Activated CD4-positive, alpha-beta T cell treated with anti-CD3 and anti-CD28 coated beads for 36 hours (primary cell): ENCODE data around the gene EFCAB14. TPM values are rescaled to one million over a fixed set of nuclear protein-coding genes. Genes with fewer than 3 reads are reported as not detected.
"Not testable (repeated sequence)": the region's sequence is repeated elsewhere in the genome, so short reads cannot be mapped to it uniquely, and the experiment has no call there.

ENCODE experiments used
- ATAC-seq: fragments of 200-7000 bp; cut with Tn5 transposase; one replicate; pipeline ENCODE4 v1.10.0; 2021; ENCODE audit warnings: mild to moderate bottlenecking, moderate library complexity
- CTCF ChIA-PET: fragments of 350-600 bp; sonication (Branson Sonifier 250); formaldehyde crosslinking; loops from one replicate; lab custom pipeline; 2021; ENCODE audit warnings: antibody characterized with exemption; lab: Charles Lee
- POLR2A ChIA-PET: fragments of 350-600 bp; sonication (Branson Sonifier 250); formaldehyde crosslinking; loops from one replicate; lab custom pipeline; 2021; ENCODE audit warnings: antibody characterized with exemption, inconsistent platforms; lab: Charles Lee
- DNase-seq: peaks from one replicate; pipeline ENCODE4 v3.0.0-alpha.2; 2020
- H3K27ac Mint-ChIP-seq: one replicate; pipeline ENCODE4 v1.8.0; 2021; ENCODE audit warnings: mixed read lengths
- H3K27me3 Mint-ChIP-seq: one replicate; pipeline ENCODE4 v1.8.0; 2021; ENCODE audit warnings: mixed read lengths
- H3K36me3 Mint-ChIP-seq: one replicate; pipeline ENCODE4 v1.8.0; 2021; ENCODE audit warnings: low read depth, mixed read lengths
- H3K4me1 Mint-ChIP-seq: one replicate; pipeline ENCODE4 v1.8.0; 2021; ENCODE audit warnings: mixed read lengths
- H3K4me3 Mint-ChIP-seq: one replicate; pipeline ENCODE4 v1.8.0; 2021; ENCODE audit warnings: mild to moderate bottlenecking, moderate library complexity, mixed read lengths
- H3K9me3 Mint-ChIP-seq: one replicate; pipeline ENCODE4 v1.8.0; 2021; ENCODE audit warnings: low read depth, mixed read lengths
- intact Hi-C, 2 experiments: fragments of 100-400 bp; cut with DNase I in 1 of 2; cut with micrococcal nuclease in 1 of 2; formaldehyde crosslinking; loops; one replicate each; pipeline versions ENCODE4 v1.14.2 to v1.15.1; 2022 to 2024; cut with DNase I, micrococcal nuclease
- total RNA-seq, 2 experiments: library from RNA; stranded (reverse); gene quantifications; one replicate each; pipeline ENCODE4 v1.2.3, GENCODE V29; 2021

EFCAB14 gene
- total RNA-seq, 2 experiments from 2014 or later: 37.8 to 54.3 TPM

DNA sequence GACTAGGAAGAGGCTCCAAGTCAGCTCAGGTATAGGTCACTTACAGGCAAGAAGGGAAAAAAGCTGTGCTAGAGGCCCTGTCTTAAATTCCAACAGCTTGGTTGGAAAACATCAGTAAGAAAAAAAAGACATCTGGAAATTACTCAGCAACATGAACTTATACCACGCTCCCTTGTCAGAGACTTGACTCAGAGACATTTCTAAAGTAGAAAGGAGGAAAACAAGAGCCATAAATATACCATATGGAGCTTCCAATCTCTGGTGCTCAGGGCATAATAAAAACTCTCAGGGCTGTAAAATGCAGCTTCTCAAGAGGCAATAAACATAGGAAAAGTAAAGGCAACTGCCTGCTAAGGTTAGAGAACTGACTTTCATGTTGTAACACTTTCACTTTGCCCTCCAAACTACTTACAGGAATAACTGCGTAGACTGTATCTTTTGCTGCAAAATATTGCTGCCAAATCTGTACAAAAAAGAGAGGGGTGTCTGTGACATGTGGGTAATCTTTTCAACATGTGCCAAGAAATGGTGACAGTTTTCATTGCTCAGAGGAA lies 65.4 kb downstream of the EFCAB14 start:
- DNase-seq (no peak), ATAC-seq (peak; percentile 65)
- ChIA-PET POLR2A (no interaction called here), CTCF (interaction anchor here (0.9 kb wide), 1 partner anchor 22 kb away, joined by 3 read pairs; no protein-coding TSS in a partner anchor)
- Mint-ChIP-seq H3K9me3 (peaks cover 2% of the 10 kb centered on the region), H3K4me1 (peaks cover 21% of the 10 kb centered on the region), H3K27me3 (no peaks in the 10 kb centered on the region), H3K27ac (peak overlapping the region; percentile 20), H3K36me3 (peaks cover 53% of the 10 kb centered on the region), H3K4me3 (no peak overlapping the region)
- intact Hi-C loops: no loop called here

DNA sequence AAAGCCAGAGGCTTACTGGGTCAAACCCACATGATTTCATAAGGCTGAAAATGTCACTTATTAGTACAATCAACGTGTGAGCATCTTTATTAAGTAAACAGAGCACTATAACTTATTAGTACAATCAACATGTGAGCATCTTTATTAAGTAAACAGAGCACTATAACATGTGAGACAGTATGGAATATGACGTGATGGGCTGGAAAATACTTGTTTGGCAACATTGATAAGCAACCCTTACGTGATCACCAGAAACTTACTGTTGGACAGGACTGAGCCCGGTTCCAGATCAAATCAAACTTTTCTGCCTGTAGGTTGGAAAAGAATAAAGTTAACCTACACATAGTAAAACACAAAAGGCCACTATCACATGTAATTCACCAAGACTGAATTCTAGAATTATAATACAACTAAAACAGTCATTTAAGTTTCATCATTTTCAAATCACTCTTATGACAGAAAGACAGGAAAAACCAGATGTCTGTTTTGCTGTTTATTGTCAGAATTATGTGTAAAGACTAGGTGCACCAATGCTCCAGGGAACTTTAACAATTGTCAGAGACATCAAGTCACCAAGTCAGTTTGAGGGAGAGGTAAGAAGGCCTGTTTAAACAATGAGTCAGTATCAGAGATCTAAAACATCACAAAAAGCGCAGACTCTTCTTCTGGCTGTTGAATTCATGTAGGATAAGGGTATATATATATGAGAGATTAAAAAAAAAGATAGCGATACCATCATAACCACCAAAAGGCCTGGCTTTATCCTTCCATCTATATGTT lies 66.4 kb downstream of the EFCAB14 start:
- Mint-ChIP-seq H3K4me1 (peaks cover 15% of the 10 kb centered on the region), H3K27ac (no peak overlapping the region), H3K4me3 (no peak overlapping the region), H3K27me3 (no peaks in the 10 kb centered on the region), H3K36me3 (peaks cover 50% of the 10 kb centered on the region), H3K9me3 (peaks cover 2% of the 10 kb centered on the region)
- DNase-seq: no peak
- intact Hi-C loops: no loop called here
- no peak for ATAC-seq
- POLR2A ChIA-PET: no interaction called here
- CTCF ChIA-PET: interaction anchor here (0.9 kb wide), 1 partner anchor 23 kb away, joined by 3 read pairs; no protein-coding TSS in a partner anchor

DNA sequence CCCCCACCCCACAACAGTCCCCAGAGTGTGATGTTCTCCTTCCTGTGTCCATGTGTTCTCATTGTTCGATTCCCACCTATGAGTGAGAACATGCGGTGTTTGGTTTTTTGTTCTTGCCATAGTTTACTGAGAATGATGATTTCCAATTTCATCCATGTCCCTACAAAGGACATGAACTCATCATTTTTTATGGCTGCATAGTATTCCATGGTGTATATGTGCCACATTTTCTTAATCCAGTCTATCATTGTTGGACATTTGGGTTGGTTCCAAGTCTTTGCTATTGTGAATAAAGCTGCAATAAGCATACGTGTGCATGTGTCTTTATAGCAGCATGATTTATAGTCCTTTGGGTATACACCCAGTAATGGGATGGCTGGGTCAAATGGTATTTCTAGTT lies 67.8 kb downstream of the EFCAB14 start:
- CTCF ChIA-PET, DNase-seq, H3K27me3 Mint-ChIP-seq, H3K27ac Mint-ChIP-seq, ATAC-seq, H3K4me3 Mint-ChIP-seq, H3K9me3 Mint-ChIP-seq, intact Hi-C loops: not testable (repeated sequence)
- Mint-ChIP-seq H3K36me3 (peaks cover 55% of the 10 kb centered on the region), H3K4me1 (peaks cover 25% of the 10 kb centered on the region)
- POLR2A ChIA-PET: interaction anchor here (0.6 kb wide), 1 partner anchor 407 kb away, joined by 6 read pairs; no protein-coding TSS in a partner anchor

DNA sequence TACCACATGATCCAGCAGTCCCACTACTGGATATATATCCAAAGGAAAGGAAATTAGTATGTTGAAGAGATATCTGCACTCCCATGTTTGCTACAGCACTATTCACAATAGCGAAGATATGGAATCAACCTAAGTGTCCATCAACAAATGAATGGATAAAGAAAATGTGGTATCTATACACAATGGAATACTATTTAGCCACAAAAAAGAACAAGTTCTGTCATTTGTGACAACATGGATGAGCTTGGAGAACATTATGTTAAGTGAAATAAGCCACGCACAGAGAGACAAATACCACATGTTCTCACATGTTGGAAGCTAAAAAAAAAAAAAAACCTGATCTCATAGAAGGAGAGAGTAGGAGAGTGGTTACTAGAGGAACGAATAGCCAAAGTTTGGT lies 68.4 kb downstream of the EFCAB14 start:
- intact Hi-C loops: no loop called here
- H3K4me1 Mint-ChIP-seq: peaks cover 25% of the 10 kb centered on the region
- POLR2A ChIA-PET: interaction anchor here (0.6 kb wide), 1 partner anchor 407 kb away, joined by 6 read pairs; no protein-coding TSS in a partner anchor
- H3K27ac Mint-ChIP-seq: no peak overlapping the region
- peaks cover 2% of the 10 kb centered on the region for H3K9me3 Mint-ChIP-seq
- H3K36me3 Mint-ChIP-seq: peaks cover 48% of the 10 kb centered on the region
- ATAC-seq (no peak), DNase-seq (no peak)
- no peaks in the 10 kb centered on the region for H3K27me3 Mint-ChIP-seq
- CTCF ChIA-PET: interaction anchor here (1.1 kb wide), 1 partner anchor 46 kb away, joined by 3 read pairs; the partner anchor contains the start of gene MKNK1
- H3K4me3 Mint-ChIP-seq: no peak overlapping the region

DNA sequence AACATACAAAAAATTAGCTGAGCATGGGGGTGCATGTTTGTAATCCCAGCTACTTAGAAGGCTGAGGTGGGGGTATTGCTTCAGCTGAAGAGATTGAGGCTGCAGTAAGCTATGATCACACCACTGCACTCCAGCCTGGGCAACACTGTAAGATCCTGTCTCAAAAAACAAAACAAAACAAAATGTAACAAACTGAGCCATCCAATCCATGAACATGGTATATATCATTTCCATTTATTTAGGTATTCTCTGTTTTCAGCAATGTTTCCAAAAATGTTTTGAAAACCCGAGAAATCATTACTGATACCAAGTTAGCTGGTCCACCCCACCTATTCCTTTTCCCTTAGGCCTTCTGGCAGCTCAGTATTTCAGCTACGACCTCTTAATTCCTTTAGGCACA lies 69.2 kb downstream of the EFCAB14 start:
- no peak for DNase-seq
- Mint-ChIP-seq H3K4me3 (no peak overlapping the region), H3K27ac (no peak overlapping the region), H3K4me1 (peaks cover 25% of the 10 kb centered on the region), H3K36me3 (peaks cover 46% of the 10 kb centered on the region), H3K9me3 (peaks cover 2% of the 10 kb centered on the region), H3K27me3 (no peaks in the 10 kb centered on the region)
- ATAC-seq: no peak
- POLR2A ChIA-PET: interaction anchor here (0.6 kb wide), 1 partner anchor 913 kb away, joined by 4 read pairs; no protein-coding TSS in a partner anchor
- intact Hi-C loops: no loop called here
- CTCF ChIA-PET: interaction anchor here (1.1 kb wide), 2 partner anchors 36 to 46 kb away, joined by 3 read pairs; partner anchors contain the start of gene MKNK1

DNA sequence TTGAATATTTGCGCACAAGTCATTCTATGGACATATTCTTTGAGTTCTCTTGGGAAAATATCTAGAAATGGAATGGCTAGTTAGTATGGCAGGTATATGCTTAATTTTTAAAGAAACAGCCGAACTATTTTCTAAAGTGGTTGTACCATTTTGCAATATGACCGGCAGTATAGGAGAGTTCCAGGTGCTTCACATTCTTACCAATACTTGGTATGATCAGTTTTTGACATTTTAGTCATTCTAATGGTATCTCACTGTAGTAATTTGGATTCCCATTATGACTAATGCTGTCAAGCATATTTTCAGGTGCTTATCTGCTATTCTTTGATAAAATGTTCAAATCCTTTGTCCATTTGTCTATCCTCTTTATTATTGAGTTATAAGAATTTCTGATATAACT lies 71.3 kb downstream of the EFCAB14 start:
- H3K4me3 Mint-ChIP-seq: no peak overlapping the region
- H3K9me3 Mint-ChIP-seq: no peaks in the 10 kb centered on the region
- no peak overlapping the region for H3K27ac Mint-ChIP-seq
- H3K36me3 Mint-ChIP-seq: peaks cover 40% of the 10 kb centered on the region
- ATAC-seq (peak; percentile 68), DNase-seq (no peak)
- H3K27me3 Mint-ChIP-seq: no peaks in the 10 kb centered on the region
- POLR2A ChIA-PET: no interaction called here
- intact Hi-C loops: no loop called here
- peaks cover 11% of the 10 kb centered on the region for H3K4me1 Mint-ChIP-seq
- CTCF ChIA-PET: interaction anchor here (1.5 kb wide), 1 partner anchor 14 kb away, joined by 4 read pairs; no protein-coding TSS in a partner anchor

DNA sequence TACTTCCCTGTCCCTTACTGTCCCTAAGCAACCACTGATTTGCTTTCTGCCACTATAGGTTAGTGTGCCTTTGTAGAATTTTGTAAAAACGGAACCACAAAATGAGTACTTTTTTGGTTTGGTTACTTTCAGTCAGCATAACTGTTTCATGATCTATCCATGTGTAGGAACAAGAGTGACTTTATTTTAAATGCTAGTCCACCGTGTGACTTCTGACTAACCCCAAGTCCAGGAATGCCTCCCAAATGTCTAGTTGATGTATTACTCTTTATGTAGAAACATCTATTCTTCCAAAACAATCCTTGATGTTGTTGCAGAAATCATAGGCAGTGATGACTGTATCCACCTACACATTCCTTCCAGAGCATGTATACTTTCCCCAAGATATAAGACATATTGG lies 72.1 kb downstream of the EFCAB14 start:
- H3K9me3 Mint-ChIP-seq: no peaks in the 10 kb centered on the region
- peaks cover 33% of the 10 kb centered on the region for H3K36me3 Mint-ChIP-seq
- H3K27me3 Mint-ChIP-seq: no peaks in the 10 kb centered on the region
- ATAC-seq (peak; percentile 79), DNase-seq (no peak)
- ChIA-PET CTCF (no interaction called here), POLR2A (no interaction called here)
- peaks cover 10% of the 10 kb centered on the region for H3K4me1 Mint-ChIP-seq
- H3K27ac Mint-ChIP-seq: no peak overlapping the region
- intact Hi-C loops: no loop called here
- H3K4me3 Mint-ChIP-seq: no peak overlapping the region

DNA sequence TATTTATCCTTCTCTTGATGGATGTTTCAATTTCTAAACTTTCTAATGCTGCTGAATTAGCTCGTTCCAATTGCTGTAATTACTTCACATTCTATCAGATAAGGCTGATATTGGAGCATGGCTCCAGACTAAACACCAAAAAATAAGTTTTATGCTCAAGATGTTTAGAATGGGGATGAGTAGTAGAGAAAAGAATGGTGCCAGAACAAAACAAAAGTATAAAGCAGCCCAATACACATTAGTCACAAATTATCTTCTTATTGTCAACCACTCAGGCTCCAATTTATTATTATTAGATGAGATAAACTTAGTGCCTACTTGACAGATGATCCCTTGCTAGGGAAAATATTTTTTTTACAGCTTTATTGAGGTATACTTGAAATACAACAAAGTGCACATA lies 72.6 kb downstream of the EFCAB14 start:
- POLR2A ChIA-PET: no interaction called here
- DNase-seq: no peak
- intact Hi-C loops: no loop called here
- Mint-ChIP-seq H3K27ac (no peak overlapping the region), H3K36me3 (peaks cover 32% of the 10 kb centered on the region), H3K9me3 (no peaks in the 10 kb centered on the region), H3K4me3 (no peak overlapping the region), H3K4me1 (peaks cover 10% of the 10 kb centered on the region), H3K27me3 (no peaks in the 10 kb centered on the region)
- ATAC-seq: no peak
- CTCF ChIA-PET: no interaction called here

DNA sequence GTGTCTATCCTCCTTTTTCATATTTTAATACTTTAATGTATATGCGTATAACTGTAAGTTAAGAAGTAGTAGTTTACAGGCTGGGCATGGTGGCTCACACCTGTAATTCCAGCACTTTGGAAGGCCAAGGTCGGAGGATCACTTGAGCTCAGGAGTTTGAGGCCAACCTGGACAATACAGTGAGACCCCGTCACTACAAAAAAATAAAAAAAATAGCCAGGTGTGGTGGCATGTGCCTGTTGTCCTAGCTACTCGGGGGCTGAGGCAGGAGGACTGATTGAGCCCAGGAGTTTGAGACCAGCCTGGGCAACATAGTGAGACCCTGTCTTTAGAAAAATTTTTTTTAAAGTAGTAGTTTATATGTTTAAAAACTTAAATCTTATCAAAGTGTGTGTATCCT lies 73.1 kb downstream of the EFCAB14 start:
- no peaks in the 10 kb centered on the region for H3K9me3 Mint-ChIP-seq
- ChIA-PET CTCF (no interaction called here), POLR2A (no interaction called here)
- no peak overlapping the region for H3K4me3 Mint-ChIP-seq
- DNase-seq (no peak), ATAC-seq (no peak)
- no peaks in the 10 kb centered on the region for H3K27me3 Mint-ChIP-seq
- H3K36me3 Mint-ChIP-seq: peaks cover 33% of the 10 kb centered on the region
- intact Hi-C loops: no loop called here
- peaks cover 10% of the 10 kb centered on the region for H3K4me1 Mint-ChIP-seq
- H3K27ac Mint-ChIP-seq: no peak overlapping the region

DNA sequence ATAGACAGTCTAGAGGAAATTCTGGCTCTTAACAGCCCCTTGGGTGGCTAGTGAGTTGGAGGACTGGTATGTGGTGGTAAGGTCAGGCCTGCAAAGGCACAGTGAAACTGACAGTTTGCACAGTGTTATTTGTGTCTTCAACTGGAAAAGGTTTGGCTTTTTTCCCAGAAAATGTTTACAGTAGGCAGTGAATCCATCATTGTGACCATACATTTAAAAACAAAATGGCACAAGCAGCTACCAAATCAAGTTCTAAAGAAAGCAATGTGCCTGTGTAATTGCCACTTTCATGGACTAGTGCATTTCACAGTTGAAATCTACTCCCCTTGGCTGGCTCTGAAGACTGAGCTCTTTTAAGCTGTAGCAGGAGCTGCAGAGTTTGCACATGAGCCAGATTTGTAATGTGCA lies 75.5 kb downstream of the EFCAB14 start:
- Mint-ChIP-seq H3K4me3 (no peak overlapping the region), H3K27ac (no peak overlapping the region), H3K4me1 (peaks cover 10% of the 10 kb centered on the region), H3K36me3 (peaks cover 20% of the 10 kb centered on the region), H3K9me3 (no peaks in the 10 kb centered on the region), H3K27me3 (no peaks in the 10 kb centered on the region)
- ATAC-seq (no peak), DNase-seq (no peak)
- intact Hi-C loops: no loop called here
- ChIA-PET CTCF (no interaction called here), POLR2A (no interaction called here)

DNA sequence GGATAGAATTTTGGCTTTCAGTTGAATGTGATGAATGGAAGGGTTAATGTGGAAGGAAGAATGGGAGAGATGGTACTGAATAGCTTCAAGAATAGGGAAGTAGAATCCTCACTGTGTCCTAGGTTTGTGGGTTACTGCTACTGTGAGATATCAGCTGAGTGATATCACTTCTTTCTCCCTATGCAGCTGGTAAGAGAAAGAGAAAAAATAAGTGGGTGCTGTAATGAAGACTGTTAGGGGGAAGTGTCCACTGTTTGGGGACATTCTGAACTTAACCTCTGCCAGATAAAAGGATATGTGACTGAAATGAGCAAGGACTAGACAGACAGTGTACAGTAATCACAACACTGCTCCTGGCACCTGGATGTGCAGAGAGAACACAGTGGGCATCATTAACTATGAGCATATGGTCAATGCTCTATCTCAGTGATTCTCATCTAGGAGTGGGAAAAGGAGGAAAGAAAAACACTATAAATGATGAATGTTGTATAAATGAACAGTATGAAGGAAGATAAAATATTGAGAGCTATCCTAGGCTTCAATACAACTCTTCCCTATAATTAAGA lies 76.7 kb downstream of the EFCAB14 start:
- no peak overlapping the region for H3K4me3 Mint-ChIP-seq
- no peak for ATAC-seq
- ChIA-PET POLR2A (no interaction called here), CTCF (no interaction called here)
- no peaks in the 10 kb centered on the region for H3K9me3 Mint-ChIP-seq
- H3K27ac Mint-ChIP-seq: no peak overlapping the region
- peaks cover 6% of the 10 kb centered on the region for H3K4me1 Mint-ChIP-seq
- DNase-seq: no peak
- intact Hi-C loops: no loop called here
- peaks cover 16% of the 10 kb centered on the region for H3K36me3 Mint-ChIP-seq
- H3K27me3 Mint-ChIP-seq: no peaks in the 10 kb centered on the region
